Body of pancreas (tissue), 4 donors: ENCODE measurements around the gene BUB3. TPM values are rescaled to one million over a fixed set of nuclear protein-coding genes. Genes with fewer than 3 reads are reported as not detected.

ENCODE experiments used
- ATAC-seq: fragments of 150-250 bp; one replicate; pipeline ENCODE4 v1.9.1; 2016
- DNase-seq, 4 donors: peaks; one replicate each; pipeline ENCODE4 v3.0.0-alpha.2; 2019
- H3K27ac ChIP-seq, 4 donors: fragments of 200-600 bp; sonication (generic); 1 replicate in 3 of 4; 2 replicates in 1 of 4; pipeline versions ENCODE4 v1.5.1 to v1.6.1; 2016 to 2019; ENCODE audit warnings: mild to moderate bottlenecking in 1 of 4, mixed read lengths in 1 of 4, moderate library complexity in 1 of 4
- H3K27me3 ChIP-seq, 2 donors: fragments of 200-600 bp; sonication (generic); one replicate each; pipeline ENCODE4 v1.6.0; 2016; ENCODE audit warnings: mild to moderate bottlenecking in 1 of 2
- H3K36me3 ChIP-seq, 2 donors: fragments of 200-600 bp; sonication (generic); replicated peaks in 1 of 2; 2 replicates each; pipeline ENCODE4 v1.5.1; 2016; ENCODE audit warnings: low read depth in 2 of 2; ENCODE audit not compliant: insufficient read depth in 1 of 2
- H3K4me1 ChIP-seq: fragments of 200-600 bp; sonication (generic); one replicate; pipeline ENCODE4 v1.6.0; 2016
- H3K4me3 ChIP-seq, 2 donors: fragments of 200-600 bp; sonication (generic); 1 replicate in 1 of 2; 2 replicates in 1 of 2; pipeline ENCODE4 v1.5.1; 2016 to 2019
- H3K9me3 ChIP-seq, 3 donors: fragments of 200-600 bp; sonication (generic); 1 replicate in 2 of 3; 2 replicates in 1 of 3; pipeline ENCODE4 v1.5.1; 2016
- CTCF ChIP-seq, 7 experiments: fragments of 450-650 bp in 4 of 7; fragments of 200-600 bp in 3 of 7; sonication (generic) in 3 of 7; IDR thresholded peaks; one replicate each; pipeline ENCODE4 v1.5.1; 2016 to 2019; ENCODE audit warnings: antibody characterized with exemption in 7 of 7
- POLR2A ChIP-seq, 3 donors: fragments of 450-650 bp; IDR thresholded peaks; one replicate each; pipeline ENCODE4 v1.6.1; 2016; ENCODE audit warnings: antibody characterized with exemption in 3 of 3, mild to moderate bottlenecking in 2 of 3
- WGBS, 2 donors: methylation state at CpG; one replicate each; pipeline ENCODE4 v1.1.5; 2017; 5-methylcytosine and 5-hydroxymethylcytosine counted together
- intact Hi-C: fragments of 100-400 bp; cut with DNase I; formaldehyde crosslinking; loops from one replicate; pipeline ENCODE4 v1.15.1; 2023
- total RNA-seq, 2 donors: library from RNA; depleted of rRNA; stranded (reverse); fragments of >200 nt; gene quantifications; one replicate each; pipeline ENCODE4 v1.1.0, GENCODE V29; 2016

BUB3 gene
- total RNA-seq, 2 donors from 2014 or later, result 39.4 to 51.1 TPM

- no peak for DNase-seq
- no peak for ATAC-seq
- Histone ChIP-seq H3K36me3 (no peaks in the 10 kb centered on the region), H3K4me3 (no peak overlapping the region), H3K27ac (no peak overlapping the region), H3K4me1 (no peaks in the 10 kb centered on the region), H3K27me3 (no peaks in the 10 kb centered on the region), H3K9me3 (no peaks in the 10 kb centered on the region)
- intact Hi-C loops, result no loop called here
- 86 to 90% methylated on average over 1 of the region's 1 CpG for WGBS, 2 donors
- TF ChIP-seq CTCF (IDR thresholded peaks at IDR 0.05), result no peak
These were observed 49.9 kb downstream of the BUB3 start for GRCh38 chr10:123204127-123204461.

GRCh38 chr10:123205041-123205440, 50.8 kb downstream of the BUB3 start:
- ATAC-seq (no peak), DNase-seq (no peak)
- no peak for TF ChIP-seq POLR2A (IDR thresholded peaks at IDR 0.05)
- no peak for TF ChIP-seq CTCF (IDR thresholded peaks at IDR 0.05)
- H3K4me3 ChIP-seq, result no peak overlapping the region
- H3K9me3 ChIP-seq, result no peaks in the 10 kb centered on the region
- no peaks in the 10 kb centered on the region for H3K36me3 ChIP-seq
- intact Hi-C loops, result no loop called here
- no peak overlapping the region for H3K27ac ChIP-seq
- no peaks in the 10 kb centered on the region for H3K27me3 ChIP-seq
- 91 to 97% methylated on average over 3 of the region's 3 CpGs for WGBS, 2 donors
- H3K4me1 ChIP-seq, result no peaks in the 10 kb centered on the region

GRCh38 chr10:123212063-123212462, 57.9 kb downstream of the BUB3 start:
- intact Hi-C loops, result no loop called here
- Histone ChIP-seq H3K27ac (no peak overlapping the region), H3K4me1 (no peaks in the 10 kb centered on the region), H3K27me3 (no peaks in the 10 kb centered on the region), H3K9me3 (no peaks in the 10 kb centered on the region), H3K4me3 (no peak overlapping the region), H3K36me3 (no peaks in the 10 kb centered on the region)
- ATAC-seq (no peak), DNase-seq (no peak)
- TF ChIP-seq CTCF (IDR thresholded peaks at IDR 0.05), result no peak
- no peak for TF ChIP-seq POLR2A (IDR thresholded peaks at IDR 0.05)
- 87 to 92% methylated on average over 1 of the region's 1 CpG for WGBS, 2 donors

GRCh38 chr10:123212640-123213039, 58.4 kb downstream of the BUB3 start:
- TF ChIP-seq POLR2A (IDR thresholded peaks at IDR 0.05), result no peak
- no peak for TF ChIP-seq CTCF (IDR thresholded peaks at IDR 0.05)
- no peak for DNase-seq
- Histone ChIP-seq H3K4me3 (no peak overlapping the region), H3K36me3 (no peaks in the 10 kb centered on the region), H3K4me1 (no peaks in the 10 kb centered on the region), H3K27ac (no peak overlapping the region), H3K9me3 (no peaks in the 10 kb centered on the region), H3K27me3 (no peaks in the 10 kb centered on the region)
- WGBS, 2 donors, result 55 to 83% methylated on average over 6 of the region's 6 CpGs
- ATAC-seq, result no peak
- intact Hi-C loops, result no loop called here

GRCh38 chr10:123213192-123213591, 59.0 kb downstream of the BUB3 start:
- DNase-seq, result no peak
- intact Hi-C loops, result no loop called here

More at GRCh38 chr10:123213192-123213591, 59.0 kb downstream of the BUB3 start:
- Histone ChIP-seq H3K36me3 (no peaks in the 10 kb centered on the region), H3K27ac (no peak overlapping the region), H3K4me3 (no peak overlapping the region), H3K9me3 (no peaks in the 10 kb centered on the region), H3K27me3 (no peaks in the 10 kb centered on the region), H3K4me1 (no peaks in the 10 kb centered on the region)
- WGBS, 2 donors, result 73% methylated on average over 5 of the region's 5 CpGs
- TF ChIP-seq POLR2A (IDR thresholded peaks at IDR 0.05) (no peak), CTCF (IDR thresholded peaks at IDR 0.05) (no peak)
- no peak for ATAC-seq

Other genes with a start within 250 kb of the BUB3 start
- gene FAM24A, start 243.8 kb upstream of the BUB3 start, total RNA-seq, result not detected
- gene C10orf88, start 200.2 kb upstream of the BUB3 start, total RNA-seq, result 1 to 10 TPM; 1.6 to 4.7 TPM
- gene PSTK, start 174.0 kb upstream of the BUB3 start, total RNA-seq, result 1 to 10 TPM; 1.6 to 1.8 TPM
- gene IKZF5, start 145.6 kb upstream of the BUB3 start, total RNA-seq, result 10 to 100 TPM in 1 of 2 donors, 1 to 10 TPM in 1; 3.6 to 10.4 TPM
- 10 to 100 TPM; 13.8 to 21.8 TPM for gene ACADSB, start 145.4 kb upstream of the BUB3 start, total RNA-seq
- gene HMX3, start 18.4 kb upstream of the BUB3 start, total RNA-seq, result not detected
- gene HMX2, start 6.3 kb upstream of the BUB3 start, total RNA-seq, result not detected